Fibroblast of mammary gland (primary cell): ENCODE data around the gene SUPT20HL1.

Experiments used
- DNase-seq: peaks from one replicate; pipeline ENCODE4 v3.0.0-alpha.2; 2010; ENCODE audit warnings: low read depth
- H3K4me3 ChIP-seq: 2 replicates; pipeline ENCODE4 v1.5.1; 2011; ENCODE audit warnings: low read depth, mild to moderate bottlenecking, low read length, moderate library complexity; ENCODE audit not compliant: control insufficient read depth
- TF ChIP-seq, protein P1 (sequence below): conservative IDR thresholded peaks from 2 replicates; pipeline ENCODE4 v1.5.1; 2011; ENCODE audit warnings: low read depth, low read length, inconsistent platforms; ENCODE audit not compliant: control insufficient read depth, insufficient read depth

The SUPT20HL1 gene

DNA sequence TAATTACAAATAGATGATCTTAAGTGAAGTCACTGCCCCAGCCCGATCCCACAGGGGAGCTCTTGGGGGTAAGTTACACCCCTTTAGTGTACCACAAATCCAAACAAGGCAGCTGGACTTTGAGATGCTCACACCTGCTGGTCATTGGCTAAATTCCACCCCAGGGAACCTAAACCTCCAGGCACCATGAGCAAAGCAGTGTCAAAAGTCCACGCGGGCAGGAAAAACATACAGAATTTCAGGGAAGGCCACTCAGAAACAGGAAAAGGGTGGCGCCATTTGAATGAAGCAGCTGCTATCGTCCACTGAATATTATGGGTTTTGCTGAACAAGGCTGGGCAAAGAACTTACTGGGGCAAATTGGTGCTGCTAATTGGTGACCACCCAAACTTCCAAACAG is 30.9 kb downstream of the SUPT20HL1 start:
- no peak for DNase-seq
- no peak overlapping the region for H3K4me3 ChIP-seq
- TF ChIP-seq, protein P1, sequence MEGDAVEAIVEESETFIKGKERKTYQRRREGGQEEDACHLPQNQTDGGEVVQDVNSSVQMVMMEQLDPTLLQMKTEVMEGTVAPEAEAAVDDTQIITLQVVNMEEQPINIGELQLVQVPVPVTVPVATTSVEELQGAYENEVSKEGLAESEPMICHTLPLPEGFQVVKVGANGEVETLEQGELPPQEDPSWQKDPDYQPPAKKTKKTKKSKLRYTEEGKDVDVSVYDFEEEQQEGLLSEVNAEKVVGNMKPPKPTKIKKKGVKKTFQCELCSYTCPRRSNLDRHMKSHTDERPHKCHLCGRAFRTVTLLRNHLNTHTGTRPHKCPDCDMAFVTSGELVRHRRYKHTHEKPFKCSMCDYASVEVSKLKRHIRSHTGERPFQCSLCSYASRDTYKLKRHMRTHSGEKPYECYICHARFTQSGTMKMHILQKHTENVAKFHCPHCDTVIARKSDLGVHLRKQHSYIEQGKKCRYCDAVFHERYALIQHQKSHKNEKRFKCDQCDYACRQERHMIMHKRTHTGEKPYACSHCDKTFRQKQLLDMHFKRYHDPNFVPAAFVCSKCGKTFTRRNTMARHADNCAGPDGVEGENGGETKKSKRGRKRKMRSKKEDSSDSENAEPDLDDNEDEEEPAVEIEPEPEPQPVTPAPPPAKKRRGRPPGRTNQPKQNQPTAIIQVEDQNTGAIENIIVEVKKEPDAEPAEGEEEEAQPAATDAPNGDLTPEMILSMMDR, result no peak

DNA sequence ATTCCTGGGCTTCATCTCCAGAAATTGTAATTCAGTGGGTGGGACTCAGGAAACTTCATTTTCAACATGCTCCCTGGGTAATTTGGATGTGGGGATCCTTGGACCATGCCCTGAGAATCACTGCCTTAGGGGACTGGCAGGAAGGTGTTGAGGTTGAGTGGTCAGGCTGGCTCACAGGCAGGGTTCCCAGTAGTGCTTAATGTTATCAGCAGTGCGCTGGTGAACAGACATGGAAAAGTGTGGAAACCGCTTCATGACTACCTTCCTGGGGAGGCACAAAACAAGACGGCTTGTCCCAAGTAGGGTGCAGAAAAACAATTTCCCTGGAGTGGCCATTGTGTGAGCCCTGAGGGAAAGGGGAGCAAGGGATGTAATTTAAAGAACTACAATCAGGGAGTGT is 31.4 kb downstream of the SUPT20HL1 start:
- H3K4me3 ChIP-seq, result no peak overlapping the region
- TF ChIP-seq, protein P1, result no peak
- DNase-seq, result no peak

DNA sequence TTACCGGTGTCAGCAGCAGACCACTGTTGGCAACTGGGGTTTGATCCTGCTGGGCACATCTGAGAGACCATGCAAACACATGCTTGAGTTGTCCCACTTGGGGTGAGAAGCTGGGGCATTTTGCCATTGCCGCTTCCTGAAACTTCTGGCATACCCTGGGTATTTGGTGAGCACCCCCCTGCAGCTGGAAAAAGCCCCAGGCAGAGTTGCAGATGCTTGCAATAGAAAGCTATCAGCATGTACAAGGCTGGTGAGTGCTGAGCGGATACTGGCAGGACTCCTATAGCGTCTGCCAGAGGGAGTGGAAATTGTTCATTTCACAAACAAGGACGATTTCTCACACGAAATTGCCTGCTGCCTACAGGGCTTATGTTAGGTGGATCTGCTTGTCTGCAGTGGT is 32.3 kb downstream of the SUPT20HL1 start:
- TF ChIP-seq, protein P1, result no peak
- DNase-seq, result no peak
- no peak overlapping the region for H3K4me3 ChIP-seq

DNA sequence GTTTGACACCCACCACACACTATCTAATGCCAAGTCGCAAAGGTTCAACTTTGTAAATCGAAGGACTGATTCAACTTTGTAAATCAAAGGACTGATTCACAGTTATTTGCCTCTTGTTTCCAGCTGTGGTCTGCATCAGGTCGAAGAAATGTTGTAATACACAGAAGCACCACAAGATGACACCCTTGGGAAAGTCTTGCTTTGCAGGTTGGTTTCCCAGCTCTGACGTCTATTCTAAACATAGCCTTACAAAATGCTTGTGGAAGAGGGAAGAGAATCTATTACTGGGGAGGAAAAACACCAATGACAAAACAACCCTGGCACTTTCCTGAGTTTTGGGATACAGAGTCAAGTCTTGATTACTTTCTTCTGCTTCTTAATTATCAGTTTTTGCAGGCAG is 35.3 kb downstream of the SUPT20HL1 start:
- H3K4me3 ChIP-seq, result no peak overlapping the region
- peak; percentile 84 for DNase-seq
- TF ChIP-seq, protein P1, result peak; percentile 85

DNA sequence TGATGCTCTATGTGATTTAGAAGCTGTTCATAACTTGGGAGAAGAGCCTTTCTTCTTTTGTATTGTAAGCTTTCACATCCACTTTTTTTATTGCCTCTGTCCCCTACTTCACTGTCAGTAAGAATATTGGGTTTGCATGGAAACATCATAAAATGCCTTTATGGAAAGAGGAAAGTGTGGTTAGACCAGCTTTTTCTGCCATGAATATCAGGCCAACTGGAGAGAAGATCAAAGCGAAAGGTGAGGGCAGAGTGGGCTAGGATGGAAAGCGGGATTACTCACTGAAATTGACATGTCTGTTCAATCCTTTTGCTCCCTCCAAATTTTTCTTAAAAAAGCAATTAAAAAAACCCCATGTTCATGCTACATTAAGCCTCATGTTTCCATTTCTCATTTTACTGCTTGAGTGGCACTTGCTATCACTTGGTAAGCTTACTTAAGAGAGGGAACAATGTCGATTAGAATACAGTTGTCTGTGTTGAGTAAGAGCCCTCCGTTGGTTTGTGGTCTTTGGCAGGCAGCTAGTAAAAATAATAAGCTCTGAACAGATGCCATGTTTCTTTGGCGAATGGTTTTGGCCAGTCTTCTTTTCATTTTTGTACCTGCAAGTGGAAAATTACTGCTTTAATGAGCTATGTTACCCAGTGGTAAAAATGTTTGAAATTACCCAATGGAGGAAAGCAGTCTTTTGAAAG is 35.9 kb downstream of the SUPT20HL1 start:
- H3K4me3 ChIP-seq, result no peak overlapping the region
- TF ChIP-seq, protein P1, result no peak
- peak; percentile 64 for DNase-seq

DNA sequence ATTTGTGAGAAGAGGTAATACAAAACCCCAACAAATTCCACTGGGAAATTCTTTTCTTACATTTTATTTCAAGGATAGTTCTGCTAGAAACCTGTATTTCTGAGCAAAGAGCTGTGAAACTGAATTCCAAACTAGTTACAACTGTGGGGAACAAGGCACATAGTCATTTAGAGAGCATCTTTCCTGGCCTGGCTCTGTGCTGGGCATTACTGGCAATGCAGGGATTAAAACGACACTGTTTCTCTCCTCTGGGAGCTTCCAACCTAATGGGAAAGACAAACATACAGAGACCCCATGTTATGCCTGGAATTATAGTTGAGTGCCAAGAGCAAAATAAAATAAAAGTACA is 36.5 kb downstream of the SUPT20HL1 start:
- TF ChIP-seq, protein P1, result no peak
- no peak for DNase-seq
- no peak overlapping the region for H3K4me3 ChIP-seq

DNA sequence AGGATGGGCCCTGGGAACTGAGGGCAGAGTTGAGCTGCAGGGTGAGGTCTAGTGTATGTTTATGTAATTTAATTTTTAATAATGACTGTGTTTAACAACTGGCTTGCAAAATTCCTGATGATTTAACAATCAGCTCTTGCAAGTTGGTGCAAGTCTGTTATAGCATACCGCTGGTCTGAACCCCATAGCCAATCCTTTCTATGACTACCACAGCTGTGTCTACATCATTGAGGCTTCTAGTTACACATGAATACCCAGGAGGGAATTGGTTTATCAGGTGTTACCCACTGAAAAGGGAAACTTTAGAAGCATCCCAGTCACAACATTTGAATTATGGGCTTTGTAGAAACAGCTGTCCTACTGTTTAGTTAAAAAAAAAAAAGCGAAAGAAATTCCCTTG is 38.3 kb downstream of the SUPT20HL1 start:
- H3K4me3 ChIP-seq, result no peak overlapping the region
- TF ChIP-seq, protein P1, result no peak
- DNase-seq, result no peak
